ENCODE data around the gene SUMF1. TPM values are rescaled to one million over a fixed set of nuclear protein-coding genes. Genes with fewer than 3 reads are reported as not detected.
"Not testable (repeated sequence)": the region's sequence is repeated elsewhere in the genome, so short reads cannot be mapped to it uniquely, and the experiment has no call there.

SUMF1 gene
- total RNA-seq, 1 donor from 2014 or later: 34.0 TPM

DNA sequence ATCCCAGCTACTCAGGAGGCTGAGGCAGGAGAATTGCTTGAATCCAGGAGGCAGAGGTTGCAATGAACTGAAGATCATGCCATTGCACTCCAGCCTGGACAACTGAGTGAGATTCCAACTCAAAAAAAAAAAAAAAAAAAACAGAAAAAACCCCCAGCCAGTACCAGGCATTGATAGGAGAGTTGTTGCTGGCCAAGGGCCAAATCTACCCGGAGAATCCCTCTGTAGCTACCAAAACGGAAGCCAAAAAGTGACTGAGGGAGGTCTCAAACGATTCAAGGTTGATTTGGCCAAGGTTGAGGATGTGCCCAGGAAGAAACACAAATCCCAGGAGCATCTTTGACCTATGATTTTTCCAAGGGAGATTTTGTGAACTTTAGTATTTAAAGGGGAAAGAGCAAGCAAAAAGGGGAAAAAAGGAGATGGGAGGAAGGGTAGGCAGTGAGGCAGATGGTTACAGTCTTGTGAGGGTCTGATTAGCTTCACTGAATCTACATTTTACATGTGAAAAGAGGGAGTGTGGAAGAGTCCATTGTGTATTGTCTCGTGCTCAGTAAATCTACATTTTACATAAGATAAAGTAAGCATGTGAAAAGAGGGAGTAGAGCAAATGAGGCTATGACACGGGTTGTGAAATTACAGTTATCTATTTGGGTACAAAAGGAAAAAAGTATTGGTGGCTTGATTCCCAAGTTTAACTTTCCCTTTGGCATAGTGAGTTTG lies 131.1 kb downstream of the SUMF1 start:
- no peak for DNase-seq

DNA sequence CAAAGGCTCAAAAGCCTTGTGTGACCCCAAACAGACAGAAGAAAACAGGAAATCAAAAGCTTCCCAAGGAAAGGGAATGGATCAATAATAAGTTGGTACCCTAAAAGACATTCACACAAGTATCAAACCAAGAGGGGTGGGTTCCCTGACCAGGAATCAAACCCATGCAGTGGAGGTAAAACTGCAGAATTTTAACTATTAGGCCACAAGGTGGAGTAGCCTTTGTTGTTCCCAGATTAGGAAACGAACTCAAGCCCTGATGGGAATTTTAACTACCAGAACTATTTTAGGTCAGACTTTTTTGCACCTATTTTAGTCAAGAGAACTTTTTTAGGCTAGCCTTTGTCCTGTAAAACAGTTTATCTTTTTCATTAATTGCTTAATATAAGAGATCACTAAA lies 132.5 kb downstream of the SUMF1 start:
- no peak for DNase-seq

DNA sequence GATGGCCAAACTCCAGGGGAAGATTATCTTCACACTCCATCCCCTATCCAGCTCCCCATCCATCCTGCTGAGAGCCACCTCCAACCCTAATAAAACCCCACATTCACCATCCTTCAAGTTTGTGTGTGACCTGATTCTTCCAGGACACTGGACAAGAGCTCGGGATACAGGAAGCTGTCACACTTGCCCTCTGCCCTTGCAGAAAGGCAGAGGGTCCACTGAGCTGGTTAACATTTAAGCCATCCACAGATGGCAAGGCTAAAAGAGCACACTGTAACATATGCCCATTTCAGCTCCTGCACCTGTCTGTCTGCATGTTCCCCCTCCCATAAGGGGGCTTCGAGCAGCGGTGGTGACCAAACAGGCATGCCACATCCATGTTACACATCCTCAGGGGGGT lies 134.1 kb downstream of the SUMF1 start:
- DNase-seq: no peak

DNA sequence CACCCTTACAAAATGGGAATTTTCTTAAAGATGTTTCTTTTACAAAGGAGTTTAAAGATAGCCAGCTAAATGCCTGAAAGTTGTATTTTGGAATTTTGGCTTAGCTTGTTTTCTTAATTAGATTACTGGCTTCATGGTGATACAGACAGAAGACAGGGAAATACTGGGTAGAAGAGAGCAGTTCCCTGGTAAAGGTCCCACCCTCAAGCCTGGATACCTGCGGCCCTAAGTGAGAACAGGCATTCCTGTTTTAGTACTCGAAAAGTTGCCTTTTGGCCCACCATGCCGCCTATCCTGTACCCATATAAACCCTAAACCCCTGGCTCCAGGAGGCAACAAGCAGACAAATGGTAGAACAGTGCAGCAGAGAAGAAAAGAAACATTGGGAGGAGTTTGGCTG lies 134.5 kb downstream of the SUMF1 start:
- no peak for DNase-seq

DNA sequence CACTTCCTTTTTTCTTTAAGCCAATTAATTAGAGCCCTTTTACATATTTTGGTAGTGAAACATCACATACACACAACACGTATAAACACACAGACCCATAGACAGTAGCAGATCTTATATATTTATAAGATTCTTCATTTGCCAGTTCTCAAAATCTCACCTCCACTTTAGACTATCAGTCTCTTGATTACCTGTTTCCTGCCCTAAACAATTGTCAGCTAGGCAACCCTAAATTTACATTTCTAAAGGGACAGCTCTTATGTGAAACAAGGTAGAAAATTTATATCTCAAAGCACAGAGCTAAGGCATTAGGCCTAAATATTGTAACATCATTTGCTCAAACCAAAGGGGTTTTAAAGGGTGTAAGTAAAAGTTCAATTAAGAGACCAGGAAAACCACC lies 135.0 kb downstream of the SUMF1 start:
- DNase-seq: no peak

DNA sequence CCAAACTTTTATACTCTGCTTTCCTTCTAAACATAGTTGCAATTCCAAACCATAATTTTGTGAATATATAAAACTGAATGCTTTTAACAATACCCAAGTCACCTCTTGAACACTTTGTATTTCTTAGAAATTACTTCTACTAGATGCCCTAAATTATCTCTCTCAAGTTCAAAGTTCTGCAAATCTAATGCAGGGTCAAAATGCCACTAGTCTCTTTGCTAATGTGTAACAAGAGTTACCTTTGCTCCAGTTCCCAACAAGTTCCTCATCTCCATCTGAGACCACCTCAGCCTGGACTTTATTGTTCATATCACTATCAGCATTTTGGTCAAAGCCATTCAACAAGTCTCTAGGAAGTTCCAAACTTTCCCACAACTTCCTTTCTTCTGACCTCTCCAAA lies 137.3 kb downstream of the SUMF1 start:
- DNase-seq: not testable (repeated sequence)

DNA sequence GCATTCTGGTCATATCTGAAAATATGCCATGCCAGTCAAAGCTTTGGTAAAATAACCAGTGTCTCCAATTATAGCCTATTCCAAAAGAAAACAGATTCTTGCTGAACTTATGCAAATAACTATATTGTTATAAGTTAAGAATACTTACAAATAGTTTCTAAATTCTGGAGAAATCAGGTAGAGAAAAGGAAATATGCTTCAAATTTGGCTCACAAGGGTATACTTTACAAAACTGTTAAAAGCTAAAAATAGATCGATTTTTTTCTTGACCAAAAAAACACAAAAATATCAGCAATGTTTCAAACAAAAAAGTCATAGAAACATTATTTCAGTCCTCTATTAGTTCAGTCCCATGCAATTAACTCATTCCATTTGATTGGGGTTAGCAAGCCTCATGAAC lies 140.2 kb downstream of the SUMF1 start:
- DNase-seq: no peak

DNA sequence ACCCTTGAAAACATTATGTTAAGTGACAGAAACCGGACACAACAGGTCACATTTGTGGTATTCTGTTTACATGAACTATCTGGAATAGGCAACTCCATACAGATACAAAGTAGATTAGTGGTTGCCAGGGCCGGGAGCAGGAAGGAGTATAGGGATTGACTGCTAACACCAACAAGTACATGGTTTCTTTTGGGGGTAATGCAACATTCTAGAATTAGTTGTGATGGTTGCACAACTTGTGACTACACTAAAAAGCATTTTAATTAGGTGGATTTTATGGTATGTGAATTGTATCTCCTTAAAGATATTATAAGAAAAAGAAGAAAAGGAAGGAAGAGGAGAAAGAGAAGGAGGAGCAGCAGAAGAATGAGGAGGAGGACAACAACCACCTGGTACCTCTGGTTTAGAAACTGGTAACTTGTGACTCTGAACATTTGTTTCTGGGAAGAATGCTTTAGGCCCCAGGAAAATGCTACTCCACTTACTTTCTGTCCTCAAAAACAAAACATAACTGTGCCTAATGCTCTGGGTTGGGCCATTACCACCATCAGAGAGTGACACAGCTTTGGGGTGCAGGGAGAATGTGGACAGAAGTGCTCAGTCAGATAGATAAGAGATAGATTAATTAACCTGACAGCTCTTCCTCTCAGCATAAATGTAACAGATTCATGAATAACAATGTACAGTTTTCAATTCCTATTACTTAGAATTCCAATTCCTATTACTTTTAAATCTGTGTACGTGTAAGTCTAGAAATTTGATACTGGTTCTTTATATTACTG lies 143.6 kb downstream of the SUMF1 start:
- no peak for DNase-seq

DNA sequence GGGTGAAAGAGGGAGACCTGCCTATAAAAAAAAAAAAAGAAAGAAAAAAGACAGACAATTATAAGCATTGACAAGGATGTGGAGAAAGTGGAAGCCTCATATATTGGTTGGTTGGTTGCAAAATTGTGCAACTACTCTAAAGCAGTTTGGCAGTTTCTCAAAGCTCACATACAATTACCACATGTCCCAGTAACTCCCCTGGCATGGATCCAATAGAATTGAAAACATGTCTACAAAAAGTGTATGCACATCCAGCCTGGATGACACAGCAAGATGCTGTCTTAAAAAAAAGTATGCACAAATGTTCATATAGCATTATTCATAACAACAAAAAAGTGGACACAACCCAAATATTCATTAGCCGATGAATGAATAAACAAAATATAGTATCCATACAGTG lies 144.4 kb downstream of the SUMF1 start:
- peak; percentile 78 for DNase-seq

DNA sequence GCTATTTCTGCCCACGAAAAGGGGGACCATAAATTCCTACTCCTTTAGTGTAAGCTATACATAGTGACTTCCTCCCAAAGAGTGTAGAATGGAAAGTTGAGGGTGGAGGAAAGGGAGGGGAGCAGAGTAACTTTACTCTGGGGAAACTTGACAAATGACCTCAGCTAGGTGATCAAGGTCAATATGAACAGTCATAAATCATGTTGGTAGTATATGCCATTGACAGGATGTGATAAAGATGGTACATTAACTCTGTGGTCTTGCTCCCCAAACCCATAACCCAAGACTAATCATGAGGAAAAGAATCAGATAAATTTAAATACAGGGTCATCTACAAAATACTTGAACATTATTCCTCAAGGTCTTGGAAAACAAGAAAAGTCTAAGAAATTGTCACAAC lies 145.3 kb downstream of the SUMF1 start:
- no peak for DNase-seq

DNA sequence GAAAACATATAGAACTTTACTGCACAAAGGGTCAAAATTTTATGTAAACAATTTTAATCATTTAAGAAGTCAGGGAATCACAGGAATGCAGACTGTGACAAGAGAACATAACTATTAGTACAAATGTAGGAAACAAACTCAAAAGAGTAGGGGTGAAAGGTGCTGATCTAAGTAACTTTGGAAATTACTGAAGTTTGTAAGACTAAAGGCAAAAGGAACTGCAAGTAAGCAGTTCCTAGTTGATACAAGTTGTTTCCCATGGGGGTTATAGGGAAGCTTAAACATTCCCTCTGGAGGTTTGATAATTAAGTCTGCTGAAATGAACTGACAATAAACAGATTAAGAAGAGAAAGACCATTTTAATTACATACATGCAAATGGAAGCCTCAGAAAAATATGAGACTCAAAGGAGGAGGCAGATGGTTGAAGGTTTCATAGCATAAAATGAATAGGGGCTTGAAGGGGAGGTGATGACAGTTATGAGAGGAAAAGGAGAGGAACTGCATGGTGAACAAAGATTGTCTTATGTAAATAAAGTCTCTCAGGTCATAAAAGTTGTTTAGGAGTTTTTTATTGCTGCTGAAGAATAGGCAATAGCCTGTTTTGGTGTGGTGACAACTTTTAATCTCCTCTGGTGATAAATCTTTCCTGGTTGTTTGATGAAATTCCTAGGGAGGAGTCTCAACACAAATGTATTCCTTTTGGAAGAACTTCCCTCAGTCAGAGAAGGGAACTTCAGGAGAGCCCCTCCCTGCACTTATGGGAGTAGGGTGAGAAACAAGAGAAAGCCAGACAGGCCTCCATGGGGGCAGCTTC lies 146.8 kb downstream of the SUMF1 start:
- peak; percentile 21 for DNase-seq

DNA sequence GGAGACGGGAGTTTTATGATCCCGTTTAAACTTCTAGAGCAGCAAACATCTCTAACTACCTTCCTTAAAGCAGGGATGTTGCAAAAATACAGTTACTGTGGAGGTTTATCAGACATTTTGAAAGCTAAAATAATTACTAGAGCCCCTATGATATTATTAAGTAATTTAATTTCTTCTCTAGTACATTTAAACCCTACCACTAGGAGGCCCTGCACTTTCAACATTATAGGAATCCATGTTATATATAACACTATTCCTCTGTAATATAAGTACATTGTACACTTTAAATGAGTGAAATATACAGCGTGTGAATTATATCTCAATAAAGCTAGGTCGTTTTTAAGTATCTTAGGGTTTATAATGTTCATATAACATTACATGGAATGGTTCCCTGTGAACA lies 152.4 kb downstream of the SUMF1 start:
- no peak for DNase-seq

DNA sequence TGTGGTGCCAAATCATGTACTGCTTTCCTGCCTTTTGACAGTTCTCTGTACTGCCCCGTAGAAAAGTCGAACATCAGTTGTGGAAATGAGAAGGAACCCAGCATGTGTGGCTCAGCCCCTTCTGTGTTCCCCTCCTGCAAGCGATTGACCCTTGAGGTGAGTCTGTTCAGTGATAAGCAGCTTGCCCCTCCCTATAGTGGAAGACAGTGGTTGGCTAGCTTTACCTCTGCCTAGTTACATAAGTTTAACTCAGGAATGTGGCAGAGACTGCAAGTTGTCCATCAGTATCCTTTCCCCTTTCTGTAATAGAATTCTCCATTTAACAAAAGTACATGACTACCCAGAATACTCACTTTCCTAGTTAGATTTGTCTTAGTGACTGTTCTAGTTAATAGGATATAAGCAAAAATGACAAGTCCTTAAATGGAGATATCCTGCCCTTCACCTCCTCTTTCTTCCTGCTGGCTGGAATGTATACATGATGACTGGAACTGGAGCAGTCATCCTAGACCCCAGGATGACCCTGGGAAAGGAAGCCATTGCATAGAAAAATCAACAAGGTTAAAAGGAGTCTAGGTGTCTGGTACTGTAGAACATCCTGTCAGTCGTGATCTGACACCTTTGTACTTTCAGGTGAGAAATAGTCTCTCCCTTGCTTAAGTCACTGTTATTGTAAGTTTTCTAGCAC lies 153.3 kb downstream of the SUMF1 start:
- DNase-seq: no peak

DNA sequence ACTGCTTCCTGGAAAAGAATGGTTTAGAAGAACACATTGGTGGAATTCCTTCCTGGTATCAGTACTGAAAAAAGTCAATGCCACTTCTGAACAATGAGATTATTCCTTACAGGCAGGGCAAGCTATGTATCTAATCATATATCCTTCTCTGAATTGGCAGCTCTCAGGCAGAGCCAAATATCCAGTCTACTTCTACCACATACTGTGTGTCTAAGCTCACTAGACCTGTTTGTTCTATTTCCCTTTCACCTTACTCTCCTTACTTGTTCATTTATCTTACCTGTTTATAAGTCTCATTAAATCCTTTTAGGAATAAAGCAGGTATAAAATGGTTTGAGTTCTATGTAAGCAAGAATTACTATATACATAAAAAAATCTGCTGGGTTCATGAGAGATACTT lies 155.6 kb downstream of the SUMF1 start:
- DNase-seq: no peak

Other genes with a start within 250 kb of the SUMF1 start
- 20.0 TPM for gene SETMAR, start 163.9 kb downstream of the SUMF1 start, total RNA-seq
- gene ITPR1, start 26.1 kb upstream of the SUMF1 start, total RNA-seq: 30.4 TPM

All from skin of body (tissue), 2 donors.